DOHH2 (cell line): Measurements from ENCODE around the gene MYO1A.

Source experiments
- CTCF ChIP-seq: fragments of 200-600 bp; sonication (generic); IDR thresholded peaks from one replicate; pipeline ENCODE4 v1.5.1; 2014; ENCODE audit warnings: antibody characterized with exemption, mild to moderate bottlenecking, low read depth, low read length; ENCODE audit not compliant: poor library complexity, severe bottlenecking
- EZH2phosphoT487 ChIP-seq: fragments of 200-600 bp; sonication (generic); IDR thresholded peaks from 2 replicates; pipeline ENCODE4 v1.6.1; 2017; ENCODE audit warnings: borderline replicate concordance, mild to moderate bottlenecking, antibody characterized with exemption, low read length, moderate library complexity, mixed read lengths

DNA sequence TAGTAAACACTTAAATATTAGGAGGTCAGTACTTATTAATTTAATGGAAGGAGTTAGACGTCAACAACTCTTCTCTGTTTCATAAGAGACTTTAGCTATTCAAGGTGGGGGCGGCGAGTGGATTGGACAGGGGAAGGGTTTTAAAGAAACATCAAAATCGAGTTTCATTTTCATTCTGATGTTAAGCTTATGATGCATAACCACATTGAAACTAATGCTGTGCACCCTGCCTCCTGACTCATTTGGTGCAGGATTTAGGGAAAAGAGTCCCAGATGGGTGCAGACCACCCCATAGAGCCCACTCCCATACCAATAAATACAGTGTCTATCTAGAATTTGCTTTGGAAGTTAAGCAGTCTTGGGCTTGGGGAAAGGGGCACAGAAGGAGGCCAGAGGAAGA, 50.9 kb downstream of the MYO1A start:
- TF ChIP-seq CTCF (no peak), EZH2phosphoT487 (no peak)
